ENCODE measurements around the gene TGFB3.
A peak's percentile ranks its signal among the peaks of the same experiment; 100 is the strongest.
"Not testable (repeated sequence)": the region's sequence is repeated elsewhere in the genome, so short reads cannot be mapped to it uniquely, and the experiment has no call there.

The TGFB3 gene

DNA sequence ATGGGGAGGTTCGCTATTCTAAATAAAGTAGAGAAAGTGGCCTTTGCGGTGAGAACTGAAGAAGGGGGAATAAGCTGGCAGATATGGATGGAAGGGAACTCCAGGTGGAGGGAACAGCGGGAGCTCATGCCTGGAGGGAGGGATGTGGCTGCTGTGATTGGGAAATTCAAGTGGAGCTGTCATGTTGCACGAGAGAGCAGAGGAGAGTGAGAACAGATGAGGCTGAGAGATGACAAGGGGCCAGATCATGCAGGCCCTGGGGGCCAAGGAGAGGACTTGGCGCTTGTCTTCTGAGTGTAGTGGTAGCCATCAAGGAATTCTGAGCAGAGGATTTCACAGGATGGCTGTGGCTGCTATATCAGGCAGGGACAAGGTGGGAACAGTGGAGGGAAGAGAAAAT lies 35.0 kb downstream of the TGFB3 start:
- no peak for DNase-seq

GRCh38 chr14:75944607-75945241 lies 37.1 kb downstream of the TGFB3 start:
- DNase-seq, result no peak

GRCh38 chr14:75941030-75941429 lies 40.8 kb downstream of the TGFB3 start:
- no peak for DNase-seq

DNA sequence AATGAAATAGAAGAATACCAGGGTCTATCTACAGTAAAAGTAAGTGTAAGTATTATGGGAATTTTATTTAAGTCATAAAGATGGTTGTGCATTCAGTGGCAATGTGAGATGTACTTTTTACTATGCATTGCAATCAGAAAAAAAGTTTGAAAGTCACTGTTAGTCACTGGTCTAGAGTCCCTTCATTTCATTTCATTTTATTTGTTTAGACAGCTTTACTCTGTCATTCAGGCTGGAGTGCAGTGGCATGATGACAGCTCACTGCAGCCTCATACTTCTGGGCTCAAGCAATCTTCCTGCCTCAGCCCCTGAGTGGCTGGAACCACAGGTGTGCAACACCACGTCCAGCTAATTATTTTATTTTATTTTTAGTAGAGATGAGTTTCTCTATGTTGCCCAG lies 42.6 kb downstream of the TGFB3 start:
- no peak for DNase-seq

GRCh38 chr14:75934998-75935628 lies 46.7 kb downstream of the TGFB3 start:
- DNase-seq, result peak in 1 of 2 donors; percentile 66

- no peak for DNase-seq
Measured at GRCh38 chr14:75933712-75934296, 48.0 kb downstream of the TGFB3 start.

DNA sequence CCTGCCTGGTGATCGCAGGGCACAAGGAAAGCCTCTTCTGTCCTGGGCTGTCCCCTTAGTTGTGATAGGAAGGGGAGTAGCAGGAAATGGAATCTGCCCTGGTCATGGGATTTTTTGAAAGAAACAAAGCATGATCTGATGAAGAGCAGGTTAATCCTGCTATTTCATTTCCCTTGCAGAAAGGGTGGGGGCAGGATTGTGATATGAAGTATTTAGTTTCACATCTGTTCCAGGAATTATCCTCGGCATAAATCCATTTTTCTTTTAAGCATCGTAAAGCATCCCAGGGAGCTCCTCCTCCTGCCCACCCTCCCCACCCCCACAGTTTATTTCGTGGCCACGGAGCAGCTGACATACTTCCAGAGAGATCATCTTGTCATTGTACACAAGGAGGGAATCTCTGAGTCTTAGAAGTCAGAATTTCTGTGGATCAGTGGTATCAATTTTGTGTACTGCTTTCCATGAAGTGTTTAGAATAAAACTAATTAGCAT lies 53.1 kb downstream of the TGFB3 start:
- DNase-seq, result no peak

- no peak for DNase-seq
Measured at GRCh38 chr14:75927564-75928087, 54.2 kb downstream of the TGFB3 start.

DNA sequence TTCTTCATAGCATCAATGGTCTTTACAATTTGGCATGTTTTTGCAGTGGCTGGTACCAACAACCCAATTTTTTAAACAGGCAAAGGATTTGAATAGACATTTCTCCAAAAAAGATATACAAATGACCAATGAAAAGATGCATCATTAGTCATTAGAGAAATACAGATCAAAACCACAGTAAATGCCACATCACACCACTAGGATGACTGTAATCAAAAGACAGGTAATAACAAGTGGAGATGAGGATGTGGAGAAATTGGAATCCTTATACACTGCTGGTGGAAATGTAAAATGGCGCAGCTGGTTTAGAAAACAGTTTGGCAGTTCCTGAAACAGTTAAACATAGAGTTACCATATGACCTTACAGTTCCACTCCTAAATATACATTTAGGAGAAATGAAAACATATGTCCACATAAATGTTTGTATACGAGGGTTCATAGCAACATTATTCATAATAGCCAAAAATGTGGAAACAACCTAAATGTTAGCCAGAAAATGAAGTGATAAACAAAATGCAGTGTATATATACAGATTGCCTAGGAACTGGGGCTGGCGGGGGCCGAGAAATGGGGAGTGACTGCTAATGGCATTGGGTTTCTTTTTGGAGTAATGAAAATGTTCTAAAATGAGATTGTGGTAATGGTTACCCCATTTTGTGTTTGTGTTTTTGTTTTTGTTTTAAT lies 55.2 kb downstream of the TGFB3 start:
- no peak for DNase-seq

DNA sequence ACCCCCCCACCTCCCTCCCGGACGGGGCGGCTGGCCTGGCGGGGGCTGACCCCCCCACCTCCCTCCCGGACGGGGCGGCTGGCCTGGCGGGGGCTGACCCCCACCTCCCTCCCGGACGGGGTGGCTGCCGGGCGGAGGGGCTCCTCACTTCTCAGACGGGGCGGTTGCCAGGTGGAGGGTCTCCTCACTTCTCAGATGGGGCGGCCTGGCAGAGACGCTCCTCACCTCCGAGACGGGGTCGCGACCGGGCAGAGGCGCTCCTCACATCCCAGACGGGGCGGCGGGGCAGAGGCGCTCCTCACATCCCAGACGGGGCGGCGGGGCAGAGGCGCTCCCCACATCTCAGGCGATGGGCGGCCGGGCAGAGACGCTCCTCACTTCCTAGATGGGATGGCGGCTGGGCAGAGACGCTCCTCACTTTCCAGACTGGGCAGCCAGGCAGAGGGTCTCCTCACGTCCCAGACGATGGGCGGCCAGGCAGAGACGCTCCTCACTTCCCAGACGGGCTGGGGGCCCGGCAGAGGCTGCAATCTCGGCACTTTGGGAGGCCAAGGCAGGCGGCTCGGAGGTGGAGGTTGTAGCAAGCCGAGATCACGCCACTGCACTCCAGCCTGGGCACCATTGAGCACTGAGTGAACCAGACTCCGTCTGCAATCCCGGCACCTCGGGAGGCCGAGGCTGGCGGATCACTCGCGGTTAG lies 56.5 kb downstream of the TGFB3 start:
- DNase-seq, result not testable (repeated sequence)

- DNase-seq, result not testable (repeated sequence)
Measured at GRCh38 chr14:75920421-75920820, 61.4 kb downstream of the TGFB3 start.

DNA sequence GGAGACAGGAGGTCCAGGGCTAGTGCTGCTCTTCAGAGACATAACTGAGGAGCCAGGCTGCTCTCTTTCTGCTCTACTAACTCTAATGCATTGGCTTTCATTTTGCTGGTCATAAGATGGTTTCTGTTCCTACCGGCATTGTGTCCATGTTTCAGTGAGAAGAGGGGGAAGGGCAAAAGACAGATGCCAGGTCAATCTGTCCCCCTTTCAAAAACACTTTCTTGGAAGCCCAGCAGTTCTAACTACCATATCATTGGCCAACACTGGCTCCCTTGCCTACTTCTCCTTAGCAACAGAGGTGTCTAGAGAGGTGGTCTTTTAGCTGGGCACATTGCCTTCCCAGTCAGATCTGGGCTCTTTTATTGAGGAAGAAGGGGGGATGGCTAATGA lies 63.9 kb downstream of the TGFB3 start:
- DNase-seq, result no peak

GRCh38 chr14:75917322-75917945 lies 64.4 kb downstream of the TGFB3 start:
- no peak for DNase-seq

GRCh38 chr14:75915045-75915444 lies 66.8 kb downstream of the TGFB3 start:
- no peak for DNase-seq

DNA sequence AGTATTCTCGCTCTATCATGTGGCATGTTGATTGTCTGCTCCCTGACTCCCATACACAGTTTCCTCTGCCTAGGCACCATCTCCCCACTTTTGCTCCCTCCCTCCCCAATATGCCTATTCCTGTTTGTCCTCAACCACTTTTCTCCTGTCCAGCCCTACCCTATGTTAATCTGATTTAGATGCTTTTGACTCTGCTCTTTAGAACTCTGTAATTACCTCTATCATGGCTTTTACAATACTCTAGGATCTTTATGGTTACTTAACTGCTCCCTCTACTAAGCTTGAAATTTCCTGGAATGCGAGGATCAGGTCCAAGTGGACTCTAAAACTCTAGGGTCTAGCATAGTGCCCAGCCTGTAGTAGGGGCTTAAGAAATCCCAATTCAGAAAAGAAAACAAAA lies 68.6 kb downstream of the TGFB3 start:
- no peak for DNase-seq

DNA sequence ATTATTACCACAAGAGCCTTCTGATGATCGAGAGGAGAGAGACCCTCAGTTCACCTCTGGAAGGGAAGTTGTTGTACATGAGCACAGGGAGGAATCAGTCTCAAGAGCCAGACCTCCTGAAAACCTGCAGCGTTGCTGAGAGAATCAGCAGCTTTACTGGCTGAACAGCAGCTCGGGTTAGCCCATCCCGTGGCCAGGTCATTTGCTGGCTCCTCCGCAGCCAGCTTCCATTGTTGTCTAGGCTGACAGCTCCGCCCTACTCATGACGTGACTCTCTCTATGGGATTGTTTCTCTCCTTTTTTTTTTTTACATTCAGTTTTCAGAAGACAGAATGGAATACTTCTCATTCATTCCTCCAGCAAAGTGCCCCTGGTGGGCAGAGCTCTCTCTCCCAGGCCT lies 69.9 kb downstream of the TGFB3 start:
- DNase-seq, result no peak

GRCh38 chr14:75910048-75910447 lies 71.7 kb downstream of the TGFB3 start:
- DNase-seq, result no peak

- no peak for DNase-seq
Measured at GRCh38 chr14:75909630-75910029, 72.2 kb downstream of the TGFB3 start.

All from bone marrow (tissue), 2 donors.